ENCODE measurements around the gene MZF1. TPM values are rescaled to one million over a fixed set of nuclear protein-coding genes. Genes with fewer than 3 reads are reported as not detected.

Gene MZF1
- total and polyA plus RNA-seq, 9 of the 15 experiments (the other 6 are each of a cell fraction or from before 2014, with no cell fraction given), result 0.31 to 29.3 (median 11.5) TPM

DNA sequence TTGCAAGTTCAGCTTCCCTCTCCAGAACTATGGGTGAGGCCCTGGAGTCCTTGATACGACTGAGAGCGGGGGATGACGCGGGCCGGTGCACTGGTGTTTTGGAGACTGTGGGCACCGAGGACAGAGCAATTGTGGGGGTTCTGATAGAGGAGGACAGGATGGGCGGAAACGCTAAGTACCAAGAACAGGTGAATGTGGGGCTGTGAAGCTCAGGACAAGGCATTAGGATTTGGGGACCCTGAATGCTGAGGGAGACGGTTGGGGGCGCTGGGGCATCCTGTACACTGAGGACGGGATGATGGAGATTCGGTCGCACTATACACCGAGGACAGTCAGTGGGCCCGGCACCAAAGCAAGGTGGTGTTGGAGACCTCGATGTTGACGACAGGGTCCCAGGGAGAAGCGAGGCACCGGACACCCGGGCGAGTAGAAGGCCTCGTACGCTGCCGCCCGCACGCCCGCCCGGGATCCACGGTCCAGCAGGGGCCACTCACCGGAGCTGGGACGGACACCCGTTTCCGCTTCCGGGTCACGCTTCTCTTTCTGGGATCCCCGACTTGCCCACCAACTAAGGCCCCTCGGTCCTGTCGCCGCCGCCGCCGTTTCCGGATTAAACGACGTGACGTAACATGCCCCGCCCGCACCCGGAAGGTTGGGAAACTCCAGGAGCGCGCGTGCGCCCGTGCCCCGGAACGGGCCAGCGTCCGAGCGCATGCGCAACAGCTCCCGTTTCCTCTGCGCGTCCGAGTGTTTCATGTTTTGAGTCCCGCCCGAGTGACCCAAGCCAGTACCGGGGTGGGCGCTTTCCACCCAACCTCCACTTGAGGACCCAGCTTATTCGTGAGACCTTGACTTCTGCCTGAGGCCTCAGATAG is 18.4 kb downstream of the MZF1 start, which contains the start of gene CHMP2A (continued):
- TF ChIP-seq, protein P1, sequence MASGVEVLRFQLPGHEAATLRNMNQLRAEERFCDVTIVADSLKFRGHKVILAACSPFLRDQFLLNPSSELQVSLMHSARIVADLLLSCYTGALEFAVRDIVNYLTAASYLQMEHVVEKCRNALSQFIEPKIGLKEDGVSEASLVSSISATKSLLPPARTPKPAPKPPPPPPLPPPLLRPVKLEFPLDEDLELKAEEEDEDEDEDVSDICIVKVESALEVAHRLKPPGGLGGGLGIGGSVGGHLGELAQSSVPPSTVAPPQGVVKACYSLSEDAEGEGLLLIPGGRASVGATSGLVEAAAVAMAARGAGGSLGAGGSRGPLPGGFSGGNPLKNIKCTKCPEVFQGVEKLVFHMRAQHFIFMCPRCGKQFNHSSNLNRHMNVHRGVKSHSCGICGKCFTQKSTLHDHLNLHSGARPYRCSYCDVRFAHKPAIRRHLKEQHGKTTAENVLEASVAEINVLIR (CRISPR knock-in tag; IDR thresholded peaks at IDR 0.05), result peak; percentile 81
- TF ChIP-seq POLR3A (IDR thresholded peaks at IDR 0.05; ENCODE audit: borderline replicate concordance, extremely low read depth, insufficient read depth, insufficient read length) (no peak), ETS2 (tag; IDR thresholded peaks at IDR 0.05; ENCODE audit: borderline replicate concordance, poor library complexity, severe bottlenecking) (no peak), ZNF77 (CRISPR knock-in tag; IDR thresholded peaks at IDR 0.05) (peak; percentile 86; the same call in 1 of the 2 replicates), ZNF134 (CRISPR knock-in tag; conservative IDR thresholded peaks at IDR 0.05) (0 out of 2 replicates have a peak, but pooled peaks have one; percentile 6), PCBP1 (IDR thresholded peaks at IDR 0.05; ENCODE audit: low read depth, low read length, poor library complexity, severe bottlenecking) (no peak), FOXP1 (CRISPR knock-in tag; IDR thresholded peaks at IDR 0.05) (no peak), NCOA2 (IDR thresholded peaks at IDR 0.05; ENCODE audit: partially characterized antibody in 2 of 2) (no peak), PHB2 (IDR thresholded peaks at IDR 0.05; ENCODE audit: low read depth) (no peak), ZSCAN32 (CRISPR knock-in tag; IDR thresholded peaks at IDR 0.05) (0 out of 2 replicates have a peak, but pooled peaks have one; percentile 62), SAFB2 (IDR thresholded peaks at IDR 0.05; ENCODE audit: borderline replicate concordance, low read depth, low read length, severe bottlenecking) (no peak), L3MBTL2 (IDR thresholded peaks at IDR 0.05) (peak; percentile 74), NBN (IDR thresholded peaks at IDR 0.05; ENCODE audit: low read depth) (no peak), ZNF592 (IDR thresholded peaks at IDR 0.05) (peak; percentile 62), ZNF316 (IDR thresholded peaks at IDR 0.05) (no peak), GTF3C2 (IDR thresholded peaks at IDR 0.05; ENCODE audit: borderline replicate concordance, extremely low read depth, insufficient read length) (no peak), GABPA (tag; conservative IDR thresholded peaks at IDR 0.05; ENCODE audit: low read depth) (peak; percentile 99), ATF1 (CRISPR knock-in tag; IDR thresholded peaks at IDR 0.05) (peak; percentile 59; the same call in 1 of the 2 replicates), ATF1 (tag; IDR thresholded peaks at IDR 0.05) (peak; percentile 95)

Measured in K562 (cell line).